K562 (cell line): ENCODE measurements around the gene TACSTD2. TPM values are rescaled to one million over a fixed set of nuclear protein-coding genes. Genes with fewer than 3 reads are reported as not detected.
"Not testable (repeated sequence)": the region's sequence is repeated elsewhere in the genome, so short reads cannot be mapped to it uniquely, and the experiment has no call there.

Source experiments
- ATAC-seq: fragments of 200-7000 bp; cut with Tn5 transposase; 3 replicates; pipeline ENCODE4 v1.9.1; 2020; ENCODE audit warnings: moderate library complexity
- BruUV-seq: library from RNA; stranded (reverse); fragments of 400-500 nt; replicated peaks from 2 replicates; lab custom pipeline; 2021; lab: Mats Ljungman, UMichigan
- CTCF ChIA-PET: fragments of 300-600 bp; formaldehyde crosslinking; extraction: SDS; loops from one replicate; lab custom pipeline; 2021; ENCODE audit warnings: low intra/inter-chr PET ratio; lab: Yijun Ruan, JAX
- POLR2A ChIA-PET: fragments of 300-600, 350-650 bp; sonication (Branson Sonifier 250); formaldehyde crosslinking; extraction: SDS; loops from one replicate; lab custom pipeline; 2021; ENCODE audit warnings: antibody characterized with exemption, inconsistent platforms; lab: Yijun Ruan, JAX
- DNase-seq, 4 experiments: peaks; one replicate each; pipeline versions ENCODE4 v3.0.0 to v3.0.0-alpha.2; 2011 to 2018; ENCODE audit warnings: low spot score in 3 of 4, mixed read lengths in 3 of 4; ENCODE audit errors: extremely low read depth in 1 of 4
- FAIRE-seq: peaks from 2 replicates; lab custom pipeline; 2011; peaks lifted over from hg19 to GRCh38; lab: Jason Lieb, UNC
- H2AFZ ChIP-seq: 2 replicates; pipeline ENCODE4 v1.6.0; 2011; ENCODE audit warnings: low read depth, low read length, control low read depth, inconsistent platforms
- H3K27ac ChIP-seq: fragments of 200-600 bp; 3 replicates; pipeline ENCODE4 v1.8.0; 2011; ENCODE audit warnings: low read depth, mild to moderate bottlenecking, control low read depth, inconsistent platforms, low read length, moderate library complexity, mixed read lengths; ENCODE audit errors: extremely low read depth
- H3K27me3 ChIP-seq, 2 experiments: fragments of 300-600 bp in 1 of 2; 2 replicates in 1 of 2; 3 replicates in 1 of 2; pipeline versions ENCODE4 v1.6.0 to v1.8.0; 2011; ENCODE audit warnings: inconsistent platforms in 2 of 2, low read length in 2 of 2, mild to moderate bottlenecking in 1 of 2, mixed read lengths in 1 of 2, moderate library complexity in 1 of 2; ENCODE audit not compliant: control insufficient read depth in 2 of 2, insufficient read depth in 2 of 2
- H3K36me3 ChIP-seq: fragments of 300-600 bp; 3 replicates; pipeline ENCODE4 v1.8.0; 2011; ENCODE audit warnings: mild to moderate bottlenecking, low read length, inconsistent platforms; ENCODE audit not compliant: control insufficient read depth, insufficient read depth
- H3K4me1 ChIP-seq, 2 experiments: fragments of 200-600 bp in 1 of 2; replicated peaks in 1 of 2; 2 replicates in 1 of 2; 3 replicates in 1 of 2; pipeline versions ENCODE4 v1.5.1 to v1.8.0; 2011; ENCODE audit warnings: inconsistent platforms in 2 of 2, low read length in 2 of 2, mild to moderate bottlenecking in 1 of 2, mixed read lengths in 1 of 2, moderate library complexity in 1 of 2; ENCODE audit not compliant: control insufficient read depth in 2 of 2, insufficient read depth in 2 of 2
- H3K4me2 ChIP-seq: 2 replicates; pipeline ENCODE4 v1.6.1; 2011; ENCODE audit warnings: low read length, control low read depth, inconsistent platforms, mixed read lengths; ENCODE audit not compliant: insufficient read depth
- H3K4me3 ChIP-seq: fragments of 200-600 bp; sonication (generic), shearing (Covaris generic); 2 replicates; pipeline ENCODE4 v1.5.1; 2016; ENCODE audit warnings: control low read depth, inconsistent platforms
- H3K79me2 ChIP-seq: fragments of 200-600 bp; 3 replicates; pipeline ENCODE4 v1.8.0; 2011; ENCODE audit warnings: low read length, inconsistent platforms; ENCODE audit not compliant: control insufficient read depth, insufficient read depth
- H3K9ac ChIP-seq, 2 experiments: 2 replicates each; pipeline versions ENCODE4 v1.6.0 to v1.6.1; 2011; ENCODE audit warnings: low read depth in 2 of 2, low read length in 2 of 2, control low read depth in 1 of 2, inconsistent platforms in 1 of 2, mild to moderate bottlenecking in 1 of 2, mixed read lengths in 1 of 2; ENCODE audit not compliant: insufficient read depth in 1 of 2
- H3K9me1 ChIP-seq: one replicate; pipeline ENCODE4 v1.6.0; 2011; ENCODE audit warnings: inconsistent platforms, mild to moderate bottlenecking, low read length, moderate library complexity; ENCODE audit not compliant: control insufficient read depth, insufficient read depth
- H3K9me3 ChIP-seq: replicated peaks from 2 replicates; pipeline ENCODE4 v1.5.1; 2011; ENCODE audit warnings: low read depth, low read length, inconsistent platforms; ENCODE audit not compliant: control insufficient read depth, insufficient read depth
- H4K20me1 ChIP-seq: replicated peaks from 2 replicates; pipeline ENCODE4 v1.6.1; 2011; ENCODE audit warnings: low read length, inconsistent platforms, mixed read lengths; ENCODE audit not compliant: control insufficient read depth, insufficient read depth
- E4F1 ChIP-seq: fragments of 250-450 bp; sonication (Bioruptor Pico); IDR thresholded peaks from 2 replicates; pipeline ENCODE4 v1.5.0; 2021; ENCODE audit warnings: mild to moderate bottlenecking, borderline replicate concordance
- HDAC6 ChIP-seq: IDR thresholded peaks from 2 replicates; pipeline ENCODE4 v1.6.1; 2012; ENCODE audit warnings: low read depth, mild to moderate bottlenecking, control low read depth, inconsistent platforms, low read length, moderate library complexity
- RFX7 ChIP-seq: fragments of 250-450 bp; sonication (Bioruptor Pico); IDR thresholded peaks from 2 replicates; pipeline ENCODE4 v1.5.1; 2021; ENCODE audit warnings: mild to moderate bottlenecking
- ZBED1 ChIP-seq: IDR thresholded peaks from 2 replicates; pipeline ENCODE4 v1.6.1; 2014
- WGBS: fragments of 100-300 bp; shearing (Covaris generic); methylation state at CpG from one replicate; pipeline ENCODE4 v1.1.6; 2016; ENCODE audit warnings: low coverage, mixed read lengths; ENCODE audit not compliant: insufficient coverage; ENCODE audit errors: missing lambda C conversion rate; 5-methylcytosine and 5-hydroxymethylcytosine counted together
- in situ Hi-C: fragments of 300-500 bp; cut with MboI; formaldehyde crosslinking; loops from 4 replicates; pipeline ENCODE4 v1.15.0; 2018; ENCODE audit warnings: inconsistent platforms, mixed read lengths
- intact Hi-C: fragments of 100-400 bp; cut with micrococcal nuclease; formaldehyde crosslinking; loops from 2 replicates; pipeline ENCODE4 v1.14.2; 2022
- polyA plus RNA-seq, 8 experiments: library from polyadenylated mRNA; depleted of rRNA in 4 of 8; stranded (reverse) in 5 of 8; unstranded in 3 of 8; fragments of >200 nt; fragmentation: Nextera tagmentation in 2 of 8; fragmentation: Illumina TruSeq in 1 of 8; extraction: Ambion mirVana in 2 of 8; extraction: Trizol in 1 of 8; gene quantifications; 2 replicates each; pipeline versions ENCODE4 v1.2.1 to v1.2.3, GENCODE V29; 2011 to 2014; ENCODE audit warnings: inconsistent platforms in 1 of 8, missing spikeins in 1 of 8
- total RNA-seq, 7 experiments: library from RNA; depleted of rRNA in 6 of 7; stranded (reverse); fragments of >200 nt in 6 of 7; fragmentation: Illumina TruSeq in 2 of 7; extraction: Trizol in 2 of 7; gene quantifications; 2 replicates each; pipeline versions ENCODE4 v1.2.1 to v1.2.3, GENCODE V29; 2011 to 2021; ENCODE audit warnings: low replicate concordance in 1 of 7
- TF ChIP-seq, protein P1 (sequence below): fragments of 450-650 bp; IDR thresholded peaks from 2 replicates; pipeline ENCODE4 v1.6.1; 2016; ENCODE audit warnings: low read depth
- TF ChIP-seq, protein P2 (sequence below): fragments of 450-650 bp; IDR thresholded peaks from 2 replicates; pipeline ENCODE4 v1.6.1; 2016; ENCODE audit warnings: borderline replicate concordance

TACSTD2 gene
- total and polyA plus RNA-seq, 9 of the 15 experiments (the other 6 are each of a cell fraction or from before 2014, with no cell fraction given): 0.04 to 0.31 TPM; not detected in 7

GRCh38 chr1:58583496-58583895, 6.4 kb upstream of the TACSTD2 start (continued):
- TF ChIP-seq E4F1 (CRISPR knock-in tag) (no peak), ZBED1 (no peak), RFX7 (CRISPR knock-in tag) (no peak), HDAC6 (no peak)
- TF ChIP-seq, protein P1, sequence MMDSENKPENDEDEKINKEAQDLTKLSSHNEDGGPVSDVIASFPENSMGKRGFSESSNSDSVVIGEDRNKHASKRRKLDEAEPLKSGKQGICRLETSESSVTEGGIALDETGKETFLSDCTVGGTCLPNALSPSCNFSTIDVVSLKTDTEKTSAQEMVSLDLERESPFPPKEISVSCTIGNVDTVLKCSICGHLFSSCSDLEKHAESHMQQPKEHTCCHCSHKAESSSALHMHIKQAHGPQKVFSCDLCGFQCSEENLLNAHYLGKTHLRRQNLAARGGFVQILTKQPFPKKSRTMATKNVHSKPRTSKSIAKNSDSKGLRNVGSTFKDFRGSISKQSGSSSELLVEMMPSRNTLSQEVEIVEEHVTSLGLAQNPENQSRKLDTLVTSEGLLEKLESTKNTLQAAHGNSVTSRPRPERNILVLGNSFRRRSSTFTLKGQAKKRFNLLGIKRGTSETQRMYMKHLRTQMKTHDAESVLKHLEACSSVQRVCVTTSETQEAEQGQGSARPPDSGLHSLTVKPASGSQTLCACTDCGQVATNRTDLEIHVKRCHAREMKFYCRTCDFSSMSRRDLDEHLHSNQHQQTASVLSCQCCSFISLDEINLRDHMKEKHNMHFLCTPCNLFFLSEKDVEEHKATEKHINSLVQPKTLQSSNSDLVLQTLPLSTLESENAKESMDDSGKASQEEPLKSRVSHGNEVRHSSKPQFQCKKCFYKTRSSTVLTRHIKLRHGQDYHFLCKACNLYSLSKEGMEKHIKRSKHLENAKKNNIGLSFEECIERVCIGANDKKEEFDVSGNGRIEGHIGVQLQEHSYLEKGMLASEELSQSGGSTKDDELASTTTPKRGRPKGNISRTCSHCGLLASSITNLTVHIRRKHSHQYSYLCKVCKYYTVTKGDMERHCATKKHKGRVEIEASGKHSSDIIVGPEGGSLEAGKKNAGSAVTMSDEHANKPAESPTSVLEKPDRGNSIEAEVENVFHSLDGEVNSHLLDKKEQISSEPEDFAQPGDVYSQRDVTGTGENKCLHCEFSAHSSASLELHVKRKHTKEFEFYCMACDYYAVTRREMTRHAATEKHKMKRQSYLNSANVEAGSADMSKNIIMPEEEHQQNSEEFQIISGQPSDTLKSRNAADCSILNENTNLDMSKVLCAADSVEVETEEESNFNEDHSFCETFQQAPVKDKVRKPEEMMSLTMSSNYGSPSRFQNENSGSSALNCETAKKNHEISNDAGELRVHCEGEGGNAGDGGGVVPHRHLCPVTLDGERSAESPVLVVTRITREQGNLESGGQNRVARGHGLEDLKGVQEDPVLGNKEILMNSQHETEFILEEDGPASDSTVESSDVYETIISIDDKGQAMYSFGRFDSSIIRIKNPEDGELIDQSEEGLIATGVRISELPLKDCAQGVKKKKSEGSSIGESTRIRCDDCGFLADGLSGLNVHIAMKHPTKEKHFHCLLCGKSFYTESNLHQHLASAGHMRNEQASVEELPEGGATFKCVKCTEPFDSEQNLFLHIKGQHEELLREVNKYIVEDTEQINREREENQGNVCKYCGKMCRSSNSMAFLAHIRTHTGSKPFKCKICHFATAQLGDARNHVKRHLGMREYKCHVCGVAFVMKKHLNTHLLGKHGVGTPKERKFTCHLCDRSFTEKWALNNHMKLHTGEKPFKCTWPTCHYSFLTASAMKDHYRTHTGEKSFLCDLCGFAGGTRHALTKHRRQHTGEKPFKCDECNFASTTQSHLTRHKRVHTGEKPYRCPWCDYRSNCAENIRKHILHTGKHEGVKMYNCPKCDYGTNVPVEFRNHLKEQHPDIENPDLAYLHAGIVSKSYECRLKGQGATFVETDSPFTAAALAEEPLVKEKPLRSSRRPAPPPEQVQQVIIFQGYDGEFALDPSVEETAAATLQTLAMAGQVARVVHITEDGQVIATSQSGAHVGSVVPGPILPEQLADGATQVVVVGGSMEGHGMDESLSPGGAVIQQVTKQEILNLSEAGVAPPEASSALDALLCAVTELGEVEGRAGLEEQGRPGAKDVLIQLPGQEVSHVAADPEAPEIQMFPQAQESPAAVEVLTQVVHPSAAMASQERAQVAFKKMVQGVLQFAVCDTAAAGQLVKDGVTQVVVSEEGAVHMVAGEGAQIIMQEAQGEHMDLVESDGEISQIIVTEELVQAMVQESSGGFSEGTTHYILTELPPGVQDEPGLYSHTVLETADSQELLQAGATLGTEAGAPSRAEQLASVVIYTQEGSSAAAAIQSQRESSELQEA: no peak
- TF ChIP-seq, protein P2, sequence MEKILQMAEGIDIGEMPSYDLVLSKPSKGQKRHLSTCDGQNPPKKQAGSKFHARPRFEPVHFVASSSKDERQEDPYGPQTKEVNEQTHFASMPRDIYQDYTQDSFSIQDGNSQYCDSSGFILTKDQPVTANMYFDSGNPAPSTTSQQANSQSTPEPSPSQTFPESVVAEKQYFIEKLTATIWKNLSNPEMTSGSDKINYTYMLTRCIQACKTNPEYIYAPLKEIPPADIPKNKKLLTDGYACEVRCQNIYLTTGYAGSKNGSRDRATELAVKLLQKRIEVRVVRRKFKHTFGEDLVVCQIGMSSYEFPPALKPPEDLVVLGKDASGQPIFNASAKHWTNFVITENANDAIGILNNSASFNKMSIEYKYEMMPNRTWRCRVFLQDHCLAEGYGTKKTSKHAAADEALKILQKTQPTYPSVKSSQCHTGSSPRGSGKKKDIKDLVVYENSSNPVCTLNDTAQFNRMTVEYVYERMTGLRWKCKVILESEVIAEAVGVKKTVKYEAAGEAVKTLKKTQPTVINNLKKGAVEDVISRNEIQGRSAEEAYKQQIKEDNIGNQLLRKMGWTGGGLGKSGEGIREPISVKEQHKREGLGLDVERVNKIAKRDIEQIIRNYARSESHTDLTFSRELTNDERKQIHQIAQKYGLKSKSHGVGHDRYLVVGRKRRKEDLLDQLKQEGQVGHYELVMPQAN: no peak
- TF ChIP-seq, all 486 proteins: peak for 0

- BruUV-seq, ATAC-seq, DNase-seq, H3K79me2 ChIP-seq, in situ Hi-C loops, H3K9me3 ChIP-seq, H3K4me2 ChIP-seq, intact Hi-C loops, POLR2A ChIA-PET, FAIRE-seq, CTCF ChIA-PET, H3K9me1 ChIP-seq, H3K27ac ChIP-seq, H3K4me3 ChIP-seq, H3K9ac ChIP-seq, H3K27me3 ChIP-seq, H4K20me1 ChIP-seq, H3K36me3 ChIP-seq, H2AFZ ChIP-seq: not testable (repeated sequence)
- no CpG with 5 or more reads among the region's 1 CpG for WGBS
- H3K4me1 ChIP-seq: peaks cover 4 to 12% of the 10 kb centered on the region in 2 experiments; a peak in 3 of 5 replicates
These were observed 5.1 kb upstream of the TACSTD2 start for GRCh38 chr1:58582143-58582542.
